ENCODE measurements around the gene TGIF1. TPM values are rescaled to one million over a fixed set of nuclear protein-coding genes. Genes with fewer than 3 reads are reported as not detected.

TGIF1 gene
- total and polyA plus RNA-seq, 10 of the 15 experiments (the other 5 are each of a cell fraction or from before 2014, with no cell fraction given), result 1.8 to 8.5 (median 6.4) TPM

DNA sequence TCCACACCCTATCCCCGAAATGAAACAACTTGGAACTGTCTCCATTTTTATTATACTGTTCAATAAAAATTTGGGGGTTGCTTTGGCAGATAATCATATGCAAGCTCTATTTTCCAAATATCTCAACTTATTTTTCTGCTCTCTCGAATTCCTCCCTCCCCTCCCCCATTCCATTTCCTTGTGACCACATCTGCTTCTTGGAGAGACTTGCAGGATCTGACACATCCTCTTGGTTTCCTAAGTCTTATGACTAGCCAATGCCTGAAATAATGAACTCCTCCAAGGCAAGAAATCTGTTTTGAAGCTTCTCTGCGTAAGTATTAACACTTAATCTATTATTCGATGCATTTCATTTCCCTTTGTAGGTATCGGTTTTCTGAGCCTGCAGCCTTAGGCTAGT lies 16.1 kb downstream of the TGIF1 start:
- in situ Hi-C loops (cut with MboI), result no loop called here

More for the DNA sequence above, 16.1 kb downstream of the TGIF1 start:
- 60% methylated on average over 5 of the region's 5 CpGs for WGBS (ENCODE audit: insufficient coverage, insufficient replicate concordance, low lambda C conversion rate, missing lambda C conversion rate)
- ATAC-seq (no peak), DNase-seq (ENCODE audit: low read depth, low spot score) (no peak), FAIRE-seq (no peak)
- no peak overlapping the region for H3K27ac ChIP-seq (ENCODE audit: control insufficient read depth, insufficient read depth)
- ChIA-PET SMC1A (ENCODE audit: uncharacterized antibody, unreplicated experiment) (interaction anchor here (0.5 to 3.0 kb wide), 12 partner anchors 8 to 428 kb away, joined by 3 to 27 read pairs (median 4); no protein-coding TSS in a partner anchor), CTCF (interaction anchor here (0.6 to 3.0 kb wide), 6 partner anchors 8 to 152 kb away, joined by 3 to 16 read pairs (median 4); no protein-coding TSS in a partner anchor), POLR2A (interaction anchor here (0.6 kb wide), 1 partner anchor 217 kb away, joined by 3 read pairs; no protein-coding TSS in a partner anchor), RAD21 (ENCODE audit: unreplicated experiment) (interaction anchor here (0.9 kb wide), 1 partner anchor 14 kb away, joined by 3 read pairs; no protein-coding TSS in a partner anchor)
- no peak overlapping the region for H3K9ac ChIP-seq (ENCODE audit: control insufficient read depth, insufficient read depth, low read length)
- H3K4me2 ChIP-seq (ENCODE audit: control insufficient read depth, insufficient read depth), result no peak overlapping the region
- TF ChIP-seq, protein P1, sequence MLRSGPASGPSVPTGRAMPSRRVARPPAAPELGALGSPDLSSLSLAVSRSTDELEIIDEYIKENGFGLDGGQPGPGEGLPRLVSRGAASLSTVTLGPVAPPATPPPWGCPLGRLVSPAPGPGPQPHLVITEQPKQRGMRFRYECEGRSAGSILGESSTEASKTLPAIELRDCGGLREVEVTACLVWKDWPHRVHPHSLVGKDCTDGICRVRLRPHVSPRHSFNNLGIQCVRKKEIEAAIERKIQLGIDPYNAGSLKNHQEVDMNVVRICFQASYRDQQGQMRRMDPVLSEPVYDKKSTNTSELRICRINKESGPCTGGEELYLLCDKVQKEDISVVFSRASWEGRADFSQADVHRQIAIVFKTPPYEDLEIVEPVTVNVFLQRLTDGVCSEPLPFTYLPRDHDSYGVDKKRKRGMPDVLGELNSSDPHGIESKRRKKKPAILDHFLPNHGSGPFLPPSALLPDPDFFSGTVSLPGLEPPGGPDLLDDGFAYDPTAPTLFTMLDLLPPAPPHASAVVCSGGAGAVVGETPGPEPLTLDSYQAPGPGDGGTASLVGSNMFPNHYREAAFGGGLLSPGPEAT (IDR thresholded peaks at IDR 0.05; ENCODE audit: low read depth), result no peak
- TF ChIP-seq SIX5 (IDR thresholded peaks at IDR 0.05; ENCODE audit: low read depth, low read length, severe bottlenecking) (no peak), STAT3 (IDR thresholded peaks at IDR 0.05; ENCODE audit: low read depth, low read length) (no peak), DPF2 (IDR thresholded peaks at IDR 0.05) (no peak), ZNF274 (IDR thresholded peaks at IDR 0.05; ENCODE audit: insufficient read depth, insufficient read length) (no peak), CHD1 (IDR thresholded peaks at IDR 0.05; ENCODE audit: low read depth, low read length) (no peak), FOXK2 (IDR thresholded peaks at IDR 0.05) (no peak), NFYA (IDR thresholded peaks at IDR 0.05; ENCODE audit: borderline replicate concordance, low read depth, low read length) (no peak), TCF12 (IDR thresholded peaks at IDR 0.05; ENCODE audit: low read depth, low read length) (no peak), GABPA (IDR thresholded peaks at IDR 0.05; ENCODE audit: low read depth) (no peak), RBBP5 (conservative IDR thresholded peaks at IDR 0.05) (no peak)
- TF ChIP-seq, protein P2, sequence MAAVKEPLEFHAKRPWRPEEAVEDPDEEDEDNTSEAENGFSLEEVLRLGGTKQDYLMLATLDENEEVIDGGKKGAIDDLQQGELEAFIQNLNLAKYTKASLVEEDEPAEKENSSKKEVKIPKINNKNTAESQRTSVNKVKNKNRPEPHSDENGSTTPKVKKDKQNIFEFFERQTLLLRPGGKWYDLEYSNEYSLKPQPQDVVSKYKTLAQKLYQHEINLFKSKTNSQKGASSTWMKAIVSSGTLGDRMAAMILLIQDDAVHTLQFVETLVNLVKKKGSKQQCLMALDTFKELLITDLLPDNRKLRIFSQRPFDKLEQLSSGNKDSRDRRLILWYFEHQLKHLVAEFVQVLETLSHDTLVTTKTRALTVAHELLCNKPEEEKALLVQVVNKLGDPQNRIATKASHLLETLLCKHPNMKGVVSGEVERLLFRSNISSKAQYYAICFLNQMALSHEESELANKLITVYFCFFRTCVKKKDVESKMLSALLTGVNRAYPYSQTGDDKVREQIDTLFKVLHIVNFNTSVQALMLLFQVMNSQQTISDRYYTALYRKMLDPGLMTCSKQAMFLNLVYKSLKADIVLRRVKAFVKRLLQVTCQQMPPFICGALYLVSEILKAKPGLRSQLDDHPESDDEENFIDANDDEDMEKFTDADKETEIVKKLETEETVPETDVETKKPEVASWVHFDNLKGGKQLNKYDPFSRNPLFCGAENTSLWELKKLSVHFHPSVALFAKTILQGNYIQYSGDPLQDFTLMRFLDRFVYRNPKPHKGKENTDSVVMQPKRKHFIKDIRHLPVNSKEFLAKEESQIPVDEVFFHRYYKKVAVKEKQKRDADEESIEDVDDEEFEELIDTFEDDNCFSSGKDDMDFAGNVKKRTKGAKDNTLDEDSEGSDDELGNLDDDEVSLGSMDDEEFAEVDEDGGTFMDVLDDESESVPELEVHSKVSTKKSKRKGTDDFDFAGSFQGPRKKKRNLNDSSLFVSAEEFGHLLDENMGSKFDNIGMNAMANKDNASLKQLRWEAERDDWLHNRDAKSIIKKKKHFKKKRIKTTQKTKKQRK (IDR thresholded peaks at IDR 0.05; ENCODE audit: low read depth, low read length), result no peak
- TF ChIP-seq, protein P3, sequence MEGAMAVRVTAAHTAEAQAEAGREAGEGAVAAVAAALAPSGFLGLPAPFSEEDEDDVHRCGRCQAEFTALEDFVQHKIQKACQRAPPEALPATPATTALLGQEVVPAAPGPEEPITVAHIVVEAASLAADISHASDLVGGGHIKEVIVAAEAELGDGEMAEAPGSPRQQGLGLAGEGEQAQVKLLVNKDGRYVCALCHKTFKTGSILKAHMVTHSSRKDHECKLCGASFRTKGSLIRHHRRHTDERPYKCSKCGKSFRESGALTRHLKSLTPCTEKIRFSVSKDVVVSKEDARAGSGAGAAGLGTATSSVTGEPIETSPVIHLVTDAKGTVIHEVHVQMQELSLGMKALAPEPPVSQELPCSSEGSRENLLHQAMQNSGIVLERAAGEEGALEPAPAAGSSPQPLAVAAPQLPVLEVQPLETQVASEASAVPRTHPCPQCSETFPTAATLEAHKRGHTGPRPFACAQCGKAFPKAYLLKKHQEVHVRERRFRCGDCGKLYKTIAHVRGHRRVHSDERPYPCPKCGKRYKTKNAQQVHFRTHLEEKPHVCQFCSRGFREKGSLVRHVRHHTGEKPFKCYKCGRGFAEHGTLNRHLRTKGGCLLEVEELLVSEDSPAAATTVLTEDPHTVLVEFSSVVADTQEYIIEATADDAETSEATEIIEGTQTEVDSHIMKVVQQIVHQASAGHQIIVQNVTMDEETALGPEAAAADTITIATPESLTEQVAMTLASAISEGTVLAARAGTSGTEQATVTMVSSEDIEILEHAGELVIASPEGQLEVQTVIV (IDR thresholded peaks at IDR 0.05; ENCODE audit: borderline replicate concordance, partially characterized antibody), result no peak
- no peaks in the 10 kb centered on the region for H3K36me3 ChIP-seq (ENCODE audit: control insufficient read depth in 2 of 2, insufficient read depth in 2 of 2, low read length in 1 of 2)
- peaks cover 5% of the 10 kb centered on the region; the same call in 2 of the 3 replicates for H3K9me3 ChIP-seq (replicated peaks; ENCODE audit: control insufficient read depth, insufficient read depth, low read length)
- no peak overlapping the region for H2AFZ ChIP-seq (ENCODE audit: control insufficient read depth, low read depth, low read length)
- no peak overlapping the region for H3K4me3 ChIP-seq
- no peaks in the 10 kb centered on the region for H4K20me1 ChIP-seq (ENCODE audit: control insufficient read depth, insufficient read depth)
- H3K4me1 ChIP-seq (ENCODE audit: control insufficient read depth, insufficient read depth, low read length), result no peaks in the 10 kb centered on the region
- no peaks in the 10 kb centered on the region for H3K27me3 ChIP-seq (replicated peaks in 1 of 2; ENCODE audit: control insufficient read depth in 2 of 2, insufficient read depth in 2 of 2, low read length in 1 of 2)
- H3K79me2 ChIP-seq (ENCODE audit: control insufficient read depth, insufficient read depth, low read length), result no peaks in the 10 kb centered on the region
- no TSS peak for BruUV-seq (replicated peaks)
- intact Hi-C loops (cut with micrococcal nuclease; ENCODE audit: unreplicated experiment), result no loop called here

Data from GM12878 (cell line).